GM12878 (cell line): ENCODE data around the gene IFIT2. TPM values are rescaled to one million over a fixed set of nuclear protein-coding genes. Genes with fewer than 3 reads are reported as not detected.
"Not testable (repeated sequence)": the region's sequence is repeated elsewhere in the genome, so short reads cannot be mapped to it uniquely, and the experiment has no call there.

Experiments used
- ATAC-seq: fragments of 200-7000 bp; cut with Tn5 transposase; 3 replicates; pipeline ENCODE4 v1.9.1; 2020; ENCODE audit warnings: mild to moderate bottlenecking, moderate library complexity
- BruUV-seq: library from RNA; stranded (reverse); fragments of 400-500 nt; replicated peaks from 2 replicates; lab custom pipeline; 2021; lab: Mats Ljungman, UMichigan
- CTCF ChIA-PET: fragments of 300-600 bp; sonication (Branson Sonifier 250); formaldehyde crosslinking; extraction: SDS; loops from one replicate; lab custom pipeline; 2021; ENCODE audit warnings: inconsistent platforms; lab: Yijun Ruan, JAX
- POLR2A ChIA-PET: fragments of 350-600 bp; formaldehyde crosslinking; extraction: SDS; loops from one replicate; lab custom pipeline; 2021; ENCODE audit warnings: inconsistent platforms; lab: Charles Lee
- RAD21 ChIA-PET: fragments of 300-600 bp; sonication (Branson Sonifier 250); formaldehyde crosslinking; loops from one replicate; lab custom pipeline; 2023; ENCODE audit warnings: antibody characterized with exemption; ENCODE audit not compliant: unreplicated experiment; lab: Charles Lee
- SMC1A ChIA-PET: fragments of 300-600 bp; sonication (Branson Sonifier 250); formaldehyde crosslinking; loops from one replicate; lab custom pipeline; 2023; ENCODE audit not compliant: unreplicated experiment, uncharacterized antibody; lab: Charles Lee
- DNase-seq: peaks from one replicate; pipeline ENCODE4 v3.0.0-alpha.2; 2011; ENCODE audit warnings: low read depth, low spot score
- FAIRE-seq: peaks from 3 replicates; lab custom pipeline; 2011; peaks lifted over from hg19 to GRCh38; lab: Jason Lieb, UNC
- H2AFZ ChIP-seq: 2 replicates; pipeline ENCODE4 v1.6.0; 2011; ENCODE audit warnings: low read depth, low read length, control low read depth; ENCODE audit not compliant: control insufficient read depth
- H3K27ac ChIP-seq: 2 replicates; pipeline ENCODE4 v1.5.1; 2011; ENCODE audit warnings: control low read depth; ENCODE audit not compliant: control insufficient read depth, insufficient read depth
- H3K27me3 ChIP-seq, 2 experiments: replicated peaks in 1 of 2; 2 replicates each; pipeline versions ENCODE4 v1.6.0 to v1.6.1; 2011; ENCODE audit warnings: low read length in 1 of 2; ENCODE audit not compliant: control insufficient read depth in 2 of 2, insufficient read depth in 2 of 2
- H3K36me3 ChIP-seq, 2 experiments: 2 replicates each; pipeline ENCODE4 v1.5.1; 2011; ENCODE audit warnings: low read length in 1 of 2; ENCODE audit not compliant: control insufficient read depth in 2 of 2, insufficient read depth in 2 of 2
- H3K4me1 ChIP-seq: 2 replicates; pipeline ENCODE4 v1.6.1; 2011; ENCODE audit warnings: mild to moderate bottlenecking, low read length, moderate library complexity, mixed read lengths; ENCODE audit not compliant: control insufficient read depth, insufficient read depth
- H3K4me2 ChIP-seq: 2 replicates; pipeline ENCODE4 v1.6.0; 2011; ENCODE audit warnings: control low read depth; ENCODE audit not compliant: control insufficient read depth, insufficient read depth
- H3K4me3 ChIP-seq: fragments of 200-600 bp; sonication (generic); 2 replicates; pipeline ENCODE4 v1.5.1; 2016
- H3K79me2 ChIP-seq: 2 replicates; pipeline ENCODE4 v1.6.0; 2011; ENCODE audit warnings: low read length; ENCODE audit not compliant: control insufficient read depth, insufficient read depth
- H3K9ac ChIP-seq: 2 replicates; pipeline ENCODE4 v1.8.0; 2011; ENCODE audit warnings: low read length, control low read depth, mixed read lengths; ENCODE audit not compliant: control insufficient read depth, insufficient read depth
- H3K9me3 ChIP-seq: replicated peaks from 3 replicates; pipeline ENCODE4 v1.5.1; 2011; ENCODE audit warnings: mild to moderate bottlenecking, low read length; ENCODE audit not compliant: control insufficient read depth, insufficient read depth
- H4K20me1 ChIP-seq: 2 replicates; pipeline ENCODE4 v1.6.0; 2011; ENCODE audit not compliant: control insufficient read depth, insufficient read depth
- BHLHE40 ChIP-seq, 2 experiments: fragments of 450-650 bp in 1 of 2; IDR thresholded peaks; 2 replicates each; pipeline ENCODE4 v1.6.1; 2011 to 2017; ENCODE audit warnings: low read depth in 2 of 2, borderline replicate concordance in 1 of 2, improper control_type of control experiment in 1 of 2, low read length in 1 of 2, mild to moderate bottlenecking in 1 of 2
- PAX5 ChIP-seq: IDR thresholded peaks from 2 replicates; pipeline ENCODE4 v1.6.1; 2011; ENCODE audit warnings: low read depth, low read length, borderline replicate concordance
- POLR2A ChIP-seq: IDR thresholded peaks from 2 replicates; pipeline ENCODE4 v1.6.1; 2011; ENCODE audit warnings: low read depth, mild to moderate bottlenecking, low read length
- POLR2AphosphoS5 ChIP-seq: IDR thresholded peaks from 2 replicates; pipeline ENCODE4 v1.6.1; 2011; ENCODE audit warnings: mild to moderate bottlenecking, low read length, inconsistent platforms
- SMARCA5 ChIP-seq: fragments of 450-650 bp; IDR thresholded peaks from 2 replicates; pipeline ENCODE4 v1.6.1; 2017; ENCODE audit warnings: mild to moderate bottlenecking
- WGBS: methylation state at CpG from one replicate; pipeline ENCODE4 v1.1.6; 2016; ENCODE audit warnings: low lambda C conversion rate; ENCODE audit not compliant: insufficient replicate concordance, insufficient coverage; ENCODE audit errors: missing lambda C conversion rate; 5-methylcytosine and 5-hydroxymethylcytosine counted together
- in situ Hi-C: fragments of 300-500 bp; cut with MboI; formaldehyde crosslinking; loops from 9 replicates; pipeline ENCODE4 v1.14.3; 2018; ENCODE audit warnings: mixed read lengths
- intact Hi-C: fragments of 100-400 bp; cut with micrococcal nuclease; formaldehyde crosslinking; loops from one replicate; pipeline ENCODE4 v1.14.2; 2022; ENCODE audit not compliant: unreplicated experiment
- polyA plus RNA-seq, 11 experiments: library from polyadenylated mRNA; depleted of rRNA in 4 of 11; unstranded in 6 of 11; stranded (reverse) in 5 of 11; fragments of >200 nt; fragmentation: Nextera tagmentation in 4 of 11; fragmentation: Illumina TruSeq in 1 of 11; extraction: Ambion mirVana in 4 of 11; extraction: Trizol in 1 of 11; gene quantifications; 1 replicate in 1 of 11; 2 replicates in 10 of 11; pipeline versions ENCODE4 v1.2.1 to v1.2.3, GENCODE V29; 2011 to 2016; ENCODE audit warnings: inconsistent platforms in 2 of 11, missing spikeins in 2 of 11, low read depth in 1 of 11
- total RNA-seq, 4 experiments: library from RNA; depleted of rRNA in 3 of 4; stranded (reverse); fragments of >200 nt in 3 of 4; fragmentation: Illumina TruSeq in 1 of 4; extraction: Trizol in 1 of 4; gene quantifications; 2 replicates each; pipeline versions ENCODE4 v1.2.1 to v1.2.3, GENCODE V29; 2013 to 2021

IFIT2 gene
- total and polyA plus RNA-seq, 10 of the 15 experiments (the other 5 are each of a cell fraction or from before 2014, with no cell fraction given) = 5.2 to 14.8 (median 9.7) TPM

DNA sequence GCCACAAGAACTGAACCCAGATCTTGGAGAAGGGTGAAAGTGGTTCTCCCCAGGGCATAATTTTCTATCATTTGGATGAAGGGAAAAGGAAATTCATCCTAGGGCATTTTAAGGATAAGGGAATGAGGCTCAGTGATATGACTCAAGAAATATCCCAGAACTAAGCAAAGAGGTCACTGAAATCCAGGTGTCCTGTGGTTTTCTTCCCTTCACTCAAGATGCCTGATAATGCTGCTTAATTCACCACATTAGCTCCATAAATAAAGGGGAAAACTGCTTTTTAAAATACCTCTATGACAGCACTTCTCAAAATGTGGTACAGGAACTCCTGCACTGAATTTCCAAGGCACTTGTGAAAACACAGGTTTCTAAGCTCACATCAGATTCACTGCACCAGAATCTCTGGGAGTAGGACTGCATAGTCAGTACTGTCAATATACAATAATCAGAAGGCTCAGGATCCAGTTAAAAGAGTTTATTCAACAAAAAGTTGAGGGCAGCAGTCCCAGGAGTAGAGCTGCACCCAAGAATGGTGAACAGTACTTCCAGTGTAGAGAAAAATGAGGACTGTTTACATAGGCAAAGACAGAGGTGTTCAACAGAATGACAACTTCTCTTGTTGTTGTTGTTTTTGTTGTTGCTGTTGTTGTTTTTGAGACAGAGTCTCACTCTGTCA lies 28.8 kb downstream of the IFIT2 start:
- no peak for ATAC-seq
- TF ChIP-seq POLR2AphosphoS5 (no peak), SMARCA5 (no peak), POLR2A (no peak)
- H3K4me2 ChIP-seq = peak overlapping the region; percentile 77
- H2AFZ ChIP-seq = no peak overlapping the region
- ChIA-PET SMC1A (interaction anchor here (0.7 to 4.6 kb wide), 6 partner anchors 27 to 253 kb away, joined by 3 to 40 read pairs (median 3); partner anchors contain the start of genes IFIT1 and IFIT2), POLR2A (interaction anchor here (1.0 to 1.2 kb wide), 3 partner anchors 37 to 91 kb away, joined by 3 to 5 read pairs (median 3); no protein-coding TSS in a partner anchor), CTCF (interaction anchor here (1.1 to 2.7 kb wide), 2 partner anchors 28 to 62 kb away, joined by 4 to 13 read pairs; partner anchors contain the start of genes IFIT1 and IFIT2), RAD21 (interaction anchor here (0.7 to 1.3 kb wide), 3 partner anchors 27 to 79 kb away, joined by 3 read pairs; partner anchors contain the start of gene LIPA)
- no peaks in the 10 kb centered on the region for H3K36me3 ChIP-seq
- no peaks in the 10 kb centered on the region for H4K20me1 ChIP-seq
- in situ Hi-C loops (no loop called here), intact Hi-C loops (no loop called here)
- peaks cover 22% of the 10 kb centered on the region for H3K4me1 ChIP-seq
- no peaks in the 10 kb centered on the region for H3K9me3 ChIP-seq
- peak overlapping the region; percentile 89 for H3K27ac ChIP-seq
- BruUV-seq = no TSS peak
- H3K9ac ChIP-seq = peak overlapping the region; percentile 53; the same call in 1 of the 2 replicates
- no peak for FAIRE-seq
- peaks cover 58% of the 10 kb centered on the region for H3K79me2 ChIP-seq
- no peak for DNase-seq
- peak overlapping the region; percentile 30; the same call in 1 of the 2 replicates for H3K4me3 ChIP-seq
- H3K27me3 ChIP-seq = no peaks in the 10 kb centered on the region

DNA sequence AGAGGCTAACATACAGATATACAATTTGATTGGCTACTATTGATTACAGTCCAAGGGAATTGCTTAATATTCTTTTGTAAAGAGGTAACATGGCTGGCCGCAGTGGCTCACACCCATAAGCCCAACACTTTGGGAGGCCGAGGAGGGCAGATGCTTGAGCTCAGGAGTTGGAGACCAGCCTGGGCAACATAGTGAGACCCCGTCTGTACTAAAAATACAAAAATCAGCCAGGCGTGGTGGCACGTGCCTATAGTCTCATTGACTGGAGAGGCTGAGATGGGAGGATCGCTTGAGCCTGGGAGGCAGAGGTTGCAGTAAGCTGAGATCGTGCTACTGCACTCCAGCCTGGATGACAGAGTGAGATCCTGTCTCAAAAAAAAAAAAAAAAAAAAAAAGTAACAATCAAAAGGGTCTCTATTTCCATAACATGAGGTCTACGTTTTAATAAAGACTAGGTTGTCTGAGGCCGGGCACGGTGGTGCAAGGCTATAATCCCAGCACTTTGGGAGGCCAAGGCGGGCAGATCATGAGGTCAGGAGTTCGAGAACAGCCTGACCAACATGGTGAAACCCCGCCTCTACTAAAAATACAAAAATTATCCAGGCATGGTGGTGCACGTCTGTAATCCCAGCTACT lies 29.8 kb downstream of the IFIT2 start:
- H3K79me2 ChIP-seq = peaks cover 64% of the 10 kb centered on the region
- ChIA-PET POLR2A (interaction anchor here (0.9 to 1.4 kb wide), 2 partner anchors 20 to 32 kb away, joined by 4 to 6 read pairs; no protein-coding TSS in a partner anchor), RAD21 (interaction anchor here (0.7 to 2.0 kb wide), 9 partner anchors 12 to 267 kb away, joined by 3 to 8 read pairs (median 3); partner anchors contain the start of genes IFIT1, IFIT5 and LIPA), SMC1A (interaction anchor here (0.7 to 4.6 kb wide), 15 partner anchors 8 to 405 kb away, joined by 3 to 40 read pairs (median 4); partner anchors contain the start of genes IFIT1, IFIT2 and IFIT5), CTCF (interaction anchor here (0.8 to 2.7 kb wide), 8 partner anchors 27 to 399 kb away, joined by 3 to 13 read pairs (median 4); partner anchors contain the start of genes IFIT1 and LIPA)
- ATAC-seq, FAIRE-seq, H3K9me3 ChIP-seq, H2AFZ ChIP-seq, intact Hi-C loops, H4K20me1 ChIP-seq, H3K36me3 ChIP-seq, BruUV-seq, in situ Hi-C loops, DNase-seq, H3K27me3 ChIP-seq: not testable (repeated sequence)
- peak overlapping the region; percentile 74; the same call in 1 of the 2 replicates for H3K4me3 ChIP-seq
- H3K27ac ChIP-seq = peak overlapping the region; percentile 89
- peak overlapping the region; percentile 69 for H3K9ac ChIP-seq
- H3K4me2 ChIP-seq = peak overlapping the region; percentile 77
- WGBS = 51% methylated on average over 14 of the region's 14 CpGs
- H3K4me1 ChIP-seq = peaks cover 22% of the 10 kb centered on the region
- TF ChIP-seq PAX5 (peak; percentile 54; the same call in 1 of the 2 replicates), BHLHE40 (IDR thresholded peaks at IDR 0.05; ENCODE audit: borderline replicate concordance in 1 of 2, low read depth in 2 of 2, low read length in 1 of 2) (peak; percentile 46 to 77; a peak in 3 of 4 replicates)
